NCI-H1436 treated with DMSO at 0.1 percent for 48 hours (cell line): Measurements from ENCODE around the gene SH3TC1.

ENCODE experiments used
- DNase-seq: peaks from one replicate; lab custom pipeline; 2025; lab: John Stamatoyannopoulos, UW

Gene SH3TC1

GRCh38 chr4:8287343-8288280 is 88.5 kb downstream of the SH3TC1 start:
- DNase-seq = no peak

GRCh38 chr4:8289151-8289750 is 90.2 kb downstream of the SH3TC1 start:
- no peak for DNase-seq

- no peak for DNase-seq
Observed at GRCh38 chr4:8289956-8290700, 91.0 kb downstream of the SH3TC1 start.

GRCh38 chr4:8290701-8290970 is 91.5 kb downstream of the SH3TC1 start:
- no peak for DNase-seq
